Endodermal cell (in vitro differentiated cells): Measurements from ENCODE around the gene CMSS1. TPM values are rescaled to one million over a fixed set of nuclear protein-coding genes. Genes with fewer than 3 reads are reported as not detected.

ENCODE experiments used
- DNase-seq: peaks from one replicate; pipeline ENCODE4 v3.0.0-alpha.2; 2017
- H3K27ac ChIP-seq: 2 replicates; pipeline ENCODE4 v1.5.1; 2013; ENCODE audit warnings: mild to moderate bottlenecking, low read depth, low read length, moderate library complexity
- H3K27me3 ChIP-seq: 2 replicates; pipeline ENCODE4 v1.6.1; 2013; ENCODE audit warnings: mild to moderate bottlenecking, low read length, moderate library complexity; ENCODE audit not compliant: insufficient read depth, control insufficient read depth, poor library complexity, severe bottlenecking
- H3K36me3 ChIP-seq: 2 replicates; pipeline ENCODE4 v1.7.0; 2013; ENCODE audit warnings: mild to moderate bottlenecking, low read length, moderate library complexity; ENCODE audit not compliant: control insufficient read depth, insufficient read depth
- H3K4me1 ChIP-seq: one replicate; pipeline ENCODE4 v1.7.0; 2013; ENCODE audit warnings: low read length; ENCODE audit not compliant: control insufficient read depth, insufficient read depth
- H3K4me3 ChIP-seq: 2 replicates; pipeline ENCODE4 v1.5.1; 2013; ENCODE audit warnings: mild to moderate bottlenecking, low read length, moderate library complexity
- H3K9ac ChIP-seq: 2 replicates; pipeline ENCODE4 v1.6.1; 2013; ENCODE audit warnings: mild to moderate bottlenecking, low read length, moderate library complexity; ENCODE audit not compliant: poor library complexity, severe bottlenecking; ENCODE audit errors: extremely low read depth
- H3K9me3 ChIP-seq: 2 replicates; pipeline ENCODE4 v1.6.1; 2013; ENCODE audit warnings: mild to moderate bottlenecking, low read length, moderate library complexity; ENCODE audit not compliant: control insufficient read depth
- H3K27ac Mint-ChIP-seq: 2 replicates; pipeline ENCODE4 v1.8.0; 2020; ENCODE audit warnings: mixed read lengths
- H3K27me3 Mint-ChIP-seq: 2 replicates; pipeline ENCODE4 v1.8.0; 2021; ENCODE audit warnings: mild to moderate bottlenecking, mixed read lengths; ENCODE audit not compliant: insufficient read depth
- H3K36me3 Mint-ChIP-seq: 2 replicates; pipeline ENCODE4 v1.8.0; 2020; ENCODE audit warnings: low read depth, mixed read lengths
- H3K4me1 Mint-ChIP-seq: 2 replicates; pipeline ENCODE4 v1.8.0; 2020; ENCODE audit warnings: mixed read lengths
- H3K4me3 Mint-ChIP-seq: 2 replicates; pipeline ENCODE4 v1.8.0; 2020; ENCODE audit warnings: mild to moderate bottlenecking, moderate library complexity, mixed read lengths
- H3K9me3 Mint-ChIP-seq: 2 replicates; pipeline ENCODE4 v1.8.0; 2020; ENCODE audit warnings: mild to moderate bottlenecking, mixed read lengths
- WGBS, 2 experiments: methylation state at CpG; one replicate each; pipeline versions ENCODE4 v1.1.5 to v1.1.7; 2013; ENCODE audit warnings: missing lambda C conversion rate in 2 of 2, mixed read lengths in 1 of 2; ENCODE audit not compliant: insufficient coverage in 1 of 2, insufficient read length in 1 of 2; 5-methylcytosine and 5-hydroxymethylcytosine counted together
- total RNA-seq, 2 donors: library from RNA; stranded (reverse); fragmentation: NEBNext Ultra II Directional in 1 of 2; extraction: Animal tissue kit (Norgen Biotek cat#: 25700) in 1 of 2; gene quantifications; 2 replicates in 1 of 2; 3 replicates in 1 of 2; pipeline ENCODE4 v1.2.1, GENCODE V29; 2021
- TF ChIP-seq, protein P1 (sequence below): fragments of 200-600 bp; sonication (generic); conservative IDR thresholded peaks from 2 replicates; pipeline ENCODE4 v1.5.0; 2021; ENCODE audit warnings: antibody characterized with exemption, mild to moderate bottlenecking

CMSS1 gene
- total RNA-seq, 2 donors from 2014 or later: 48.5 to 50.8 TPM

DNA sequence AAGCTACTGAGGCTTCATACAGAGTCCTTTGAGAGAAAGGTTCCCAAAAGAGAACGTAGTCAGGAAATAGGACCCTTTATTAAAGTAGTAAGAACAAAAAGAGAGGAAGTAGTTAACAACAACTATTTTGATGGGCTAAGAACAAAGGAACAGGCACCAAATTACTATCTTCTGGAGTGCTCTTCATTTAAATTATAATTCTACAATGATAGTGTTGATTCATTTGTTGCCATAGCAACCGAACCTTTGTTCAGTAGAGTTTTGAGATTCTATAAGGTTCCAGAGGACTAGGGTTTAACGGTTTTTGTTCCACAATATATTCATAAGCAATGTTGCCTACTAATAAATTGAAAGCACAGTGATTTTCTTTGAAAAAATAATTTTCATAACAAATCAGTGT is 78.8 kb downstream of the CMSS1 start:
- no peak for DNase-seq
- no peaks in the 10 kb centered on the region for H3K27me3 Mint-ChIP-seq
- Histone ChIP-seq H3K27me3 (no peaks in the 10 kb centered on the region), H3K9ac (no peak overlapping the region), H3K36me3 (no peaks in the 10 kb centered on the region), H3K9me3 (no peaks in the 10 kb centered on the region), H3K4me3 (no peak overlapping the region), H3K27ac (peak overlapping the region; percentile 26), H3K4me1 (no peaks in the 10 kb centered on the region)
- TF ChIP-seq, protein P1, sequence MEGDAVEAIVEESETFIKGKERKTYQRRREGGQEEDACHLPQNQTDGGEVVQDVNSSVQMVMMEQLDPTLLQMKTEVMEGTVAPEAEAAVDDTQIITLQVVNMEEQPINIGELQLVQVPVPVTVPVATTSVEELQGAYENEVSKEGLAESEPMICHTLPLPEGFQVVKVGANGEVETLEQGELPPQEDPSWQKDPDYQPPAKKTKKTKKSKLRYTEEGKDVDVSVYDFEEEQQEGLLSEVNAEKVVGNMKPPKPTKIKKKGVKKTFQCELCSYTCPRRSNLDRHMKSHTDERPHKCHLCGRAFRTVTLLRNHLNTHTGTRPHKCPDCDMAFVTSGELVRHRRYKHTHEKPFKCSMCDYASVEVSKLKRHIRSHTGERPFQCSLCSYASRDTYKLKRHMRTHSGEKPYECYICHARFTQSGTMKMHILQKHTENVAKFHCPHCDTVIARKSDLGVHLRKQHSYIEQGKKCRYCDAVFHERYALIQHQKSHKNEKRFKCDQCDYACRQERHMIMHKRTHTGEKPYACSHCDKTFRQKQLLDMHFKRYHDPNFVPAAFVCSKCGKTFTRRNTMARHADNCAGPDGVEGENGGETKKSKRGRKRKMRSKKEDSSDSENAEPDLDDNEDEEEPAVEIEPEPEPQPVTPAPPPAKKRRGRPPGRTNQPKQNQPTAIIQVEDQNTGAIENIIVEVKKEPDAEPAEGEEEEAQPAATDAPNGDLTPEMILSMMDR: no peak
- H3K4me3 Mint-ChIP-seq: no peak overlapping the region
- 80 to 100% methylated on average over 1 to 3 of the region's 3 CpGs for WGBS, 2 experiments
- no peaks in the 10 kb centered on the region for H3K36me3 Mint-ChIP-seq
- no peaks in the 10 kb centered on the region for H3K9me3 Mint-ChIP-seq
- H3K27ac Mint-ChIP-seq: peak overlapping the region; percentile 72
- peaks cover 21% of the 10 kb centered on the region for H3K4me1 Mint-ChIP-seq

DNA sequence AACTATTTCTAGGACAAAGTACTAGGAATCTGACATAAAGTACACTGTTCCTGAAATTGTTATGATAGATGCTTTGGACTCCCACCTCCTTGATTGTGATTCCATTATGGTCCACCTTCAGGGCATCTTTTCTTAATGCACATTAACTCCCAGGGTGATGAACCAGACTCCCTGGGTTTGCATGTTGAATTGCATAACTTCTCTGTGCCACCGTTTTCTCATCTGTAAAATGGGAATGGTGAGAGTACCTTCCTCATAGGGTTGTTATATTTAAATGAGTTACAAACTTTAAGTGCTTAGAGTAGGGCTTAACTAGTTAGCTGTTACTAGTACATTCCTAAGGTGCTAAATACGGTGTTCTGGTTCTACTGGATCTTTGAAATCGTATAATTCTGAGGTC is 81.9 kb downstream of the CMSS1 start:
- Histone ChIP-seq H3K27me3 (no peaks in the 10 kb centered on the region), H3K4me1 (no peaks in the 10 kb centered on the region), H3K9me3 (no peaks in the 10 kb centered on the region), H3K4me3 (no peak overlapping the region), H3K27ac (no peak overlapping the region), H3K36me3 (no peaks in the 10 kb centered on the region), H3K9ac (no peak overlapping the region)
- no peaks in the 10 kb centered on the region for H3K27me3 Mint-ChIP-seq
- 92 to 93% methylated on average over 2 to 3 of the region's 3 CpGs for WGBS, 2 experiments
- H3K27ac Mint-ChIP-seq: no peak overlapping the region
- H3K9me3 Mint-ChIP-seq: no peaks in the 10 kb centered on the region
- H3K36me3 Mint-ChIP-seq: no peaks in the 10 kb centered on the region
- TF ChIP-seq, protein P1: no peak
- no peak for DNase-seq
- no peak overlapping the region for H3K4me3 Mint-ChIP-seq
- H3K4me1 Mint-ChIP-seq: peaks cover 13% of the 10 kb centered on the region

DNA sequence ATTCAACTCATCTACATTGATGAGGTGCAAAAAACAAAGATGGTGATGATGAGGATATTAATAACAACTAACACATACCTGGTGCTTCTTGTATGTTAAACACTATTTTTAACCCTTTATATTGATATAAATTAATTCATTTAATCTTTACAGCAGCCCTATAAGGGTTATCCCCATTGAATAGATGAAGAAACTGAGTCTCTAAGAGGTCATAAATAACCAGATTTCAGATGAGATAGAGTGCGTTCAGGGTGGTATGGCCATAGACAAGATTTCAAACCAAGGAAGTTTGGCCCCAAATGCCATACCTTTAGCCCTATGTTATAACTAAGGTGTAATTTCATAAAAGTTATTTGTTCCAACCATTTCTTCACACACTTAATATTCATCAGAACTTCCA is 82.6 kb downstream of the CMSS1 start:
- H3K36me3 ChIP-seq: no peaks in the 10 kb centered on the region
- H3K9me3 ChIP-seq: no peaks in the 10 kb centered on the region
- H3K27me3 ChIP-seq: no peaks in the 10 kb centered on the region
- no peaks in the 10 kb centered on the region for H3K9me3 Mint-ChIP-seq
- H3K9ac ChIP-seq: no peak overlapping the region
- no peak overlapping the region for H3K4me3 Mint-ChIP-seq
- no peak for DNase-seq
- no peaks in the 10 kb centered on the region for H3K4me1 ChIP-seq
- H3K27ac ChIP-seq: no peak overlapping the region
- H3K4me3 ChIP-seq: no peak overlapping the region
- 90% methylated on average over 1 of the region's 1 CpG; no CpG with 5 or more reads in 1 of the 2 experiments for WGBS, 2 experiments
- TF ChIP-seq, protein P1: no peak
- H3K4me1 Mint-ChIP-seq: peaks cover 12% of the 10 kb centered on the region
- H3K27ac Mint-ChIP-seq: no peak overlapping the region
- no peaks in the 10 kb centered on the region for H3K36me3 Mint-ChIP-seq
- no peaks in the 10 kb centered on the region for H3K27me3 Mint-ChIP-seq
